ENCODE measurements around the gene KDM5B. TPM values are rescaled to one million over a fixed set of nuclear protein-coding genes. Genes with fewer than 3 reads are reported as not detected.

The KDM5B gene
- total RNA-seq, 2 donors from 2014 or later: 28.7 to 36.8 TPM

GRCh38 chr1:202760589-202760988, 47.6 kb downstream of the KDM5B start:
- ATAC-seq (no peak), DNase-seq (no peak)
- 74 to 83% methylated on average over 1 of the region's 1 CpG for WGBS, 2 donors
- Histone ChIP-seq H3K36me3 (replicated peaks in 1 of 2; ENCODE audit: insufficient read depth in 1 of 2, low read depth in 2 of 2) (peaks cover 5 to 12% of the 10 kb centered on the region in 2 donors), H3K4me3 (no peak overlapping the region), H3K27ac (no peak overlapping the region), H3K27me3 (no peaks in the 10 kb centered on the region), H3K4me1 (no peaks in the 10 kb centered on the region), H3K9me3 (no peaks in the 10 kb centered on the region)
- intact Hi-C loops (cut with DNase I): no loop called here
- TF ChIP-seq POLR2A (IDR thresholded peaks at IDR 0.05) (no peak), CTCF (IDR thresholded peaks at IDR 0.05) (no peak)

GRCh38 chr1:202756391-202756790, 51.8 kb downstream of the KDM5B start:
- WGBS, 2 donors: 93 to 96% methylated on average over 2 of the region's 2 CpGs
- DNase-seq (no peak), ATAC-seq (no peak)
- no peak overlapping the region for H3K4me3 ChIP-seq
- H3K36me3 ChIP-seq (replicated peaks in 1 of 2; ENCODE audit: insufficient read depth in 1 of 2, low read depth in 2 of 2): peaks cover 0 to 18% of the 10 kb centered on the region in 2 donors
- intact Hi-C loops (cut with DNase I): no loop called here
- H3K4me1 ChIP-seq: no peaks in the 10 kb centered on the region
- no peaks in the 10 kb centered on the region for H3K9me3 ChIP-seq
- TF ChIP-seq CTCF (IDR thresholded peaks at IDR 0.05) (no peak), POLR2A (IDR thresholded peaks at IDR 0.05) (no peak)
- H3K27me3 ChIP-seq: no peaks in the 10 kb centered on the region
- no peak overlapping the region for H3K27ac ChIP-seq

- no peaks in the 10 kb centered on the region for H3K9me3 ChIP-seq
- H3K36me3 ChIP-seq (replicated peaks in 1 of 2; ENCODE audit: insufficient read depth in 1 of 2, low read depth in 2 of 2): peaks cover 0 to 20% of the 10 kb centered on the region in 2 donors
- DNase-seq (no peak), ATAC-seq (no peak)
- TF ChIP-seq CTCF (IDR thresholded peaks at IDR 0.05) (no peak), POLR2A (IDR thresholded peaks at IDR 0.05) (no peak)
- H3K4me3 ChIP-seq: no peak overlapping the region
- H3K4me1 ChIP-seq: no peaks in the 10 kb centered on the region
- H3K27ac ChIP-seq: no peak overlapping the region
- intact Hi-C loops (cut with DNase I): no loop called here
- no peaks in the 10 kb centered on the region for H3K27me3 ChIP-seq
- 89 to 95% methylated on average over 2 of the region's 2 CpGs for WGBS, 2 donors
Observed at GRCh38 chr1:202754293-202754692, 53.9 kb downstream of the KDM5B start.

GRCh38 chr1:202752774-202753173, 55.4 kb downstream of the KDM5B start:
- no peaks in the 10 kb centered on the region for H3K4me1 ChIP-seq
- 52 to 64% methylated on average over 3 of the region's 3 CpGs for WGBS, 2 donors
- H3K27me3 ChIP-seq: no peaks in the 10 kb centered on the region
- no peak overlapping the region for H3K27ac ChIP-seq
- no peak overlapping the region for H3K4me3 ChIP-seq
- DNase-seq (no peak), ATAC-seq (no peak)
- intact Hi-C loops (cut with DNase I): no loop called here
- H3K36me3 ChIP-seq (replicated peaks in 1 of 2; ENCODE audit: insufficient read depth in 1 of 2, low read depth in 2 of 2): peaks cover 6 to 20% of the 10 kb centered on the region in 2 donors
- TF ChIP-seq POLR2A (IDR thresholded peaks at IDR 0.05) (no peak), CTCF (IDR thresholded peaks at IDR 0.05) (no peak)
- no peaks in the 10 kb centered on the region for H3K9me3 ChIP-seq

GRCh38 chr1:202750761-202751160, 57.5 kb downstream of the KDM5B start:
- Histone ChIP-seq H3K4me3 (no peak overlapping the region), H3K9me3 (no peaks in the 10 kb centered on the region), H3K27me3 (no peaks in the 10 kb centered on the region), H3K4me1 (no peaks in the 10 kb centered on the region), H3K27ac (no peak overlapping the region), H3K36me3 (replicated peaks in 1 of 2; ENCODE audit: insufficient read depth in 1 of 2, low read depth in 2 of 2) (peaks cover 6 to 19% of the 10 kb centered on the region in 2 donors)
- TF ChIP-seq POLR2A (IDR thresholded peaks at IDR 0.05) (no peak), CTCF (IDR thresholded peaks at IDR 0.05) (peak in 3 of 7 experiments; percentile 9 to 12 (median 9))
- WGBS, 2 donors: 79 to 89% methylated on average over 1 of the region's 1 CpG
- intact Hi-C loops (cut with DNase I): no loop called here
- no peak for ATAC-seq
- no peak for DNase-seq

Data from body of pancreas (tissue), 4 donors.